ENCODE measurements around the gene COBL. TPM values are rescaled to one million over a fixed set of nuclear protein-coding genes. Genes with fewer than 3 reads are reported as not detected.

The COBL gene
- total and polyA plus RNA-seq, 8 donors = 7.4 to 32.0 (median 16.8) TPM

- ATAC-seq (peak; percentile 89 to 94 (median 92)), DNase-seq (peak; percentile 76 to 91 (median 86)), FAIRE-seq (no peak)
- Histone ChIP-seq H3K27ac (peak overlapping the region; percentile 45 to 72 (median 68)), H3K4me1 (peaks cover 29 to 36% (median 32%) of the 10 kb centered on the region in 3 donors), H3K9me3 (no peaks in the 10 kb centered on the region), H3K36me3 (no peaks in the 10 kb centered on the region), H3K4me3 (no peak overlapping the region), H3K27me3 (no peaks in the 10 kb centered on the region)
- 35 to 37% methylated on average over 11 of the region's 11 CpGs for WGBS, 2 donors
- intact Hi-C loops (cut with DNase I) = no loop called here
- TF ChIP-seq CTCF (IDR thresholded peaks at IDR 0.05) = no peak
Measured at GRCh38 chr7:51075681-51076580, 240.7 kb downstream of the COBL start.

GRCh38 chr7:51073171-51073570 is 243.4 kb downstream of the COBL start:
- TF ChIP-seq CTCF (IDR thresholded peaks at IDR 0.05) = no peak
- DNase-seq = no peak
- H3K4me3 ChIP-seq = no peak overlapping the region
- H3K27me3 ChIP-seq = no peaks in the 10 kb centered on the region
- H3K27ac ChIP-seq = peak overlapping the region in 1 of 4 donors; percentile 2
- H3K4me1 ChIP-seq = peaks cover 24 to 53% (median 50%) of the 10 kb centered on the region in 3 donors
- ATAC-seq = no peak
- intact Hi-C loops (cut with DNase I) = no loop called here
- H3K36me3 ChIP-seq = no peaks in the 10 kb centered on the region
- 71 to 72% methylated on average over 8 of the region's 8 CpGs for WGBS, 2 donors
- H3K9me3 ChIP-seq = no peaks in the 10 kb centered on the region
- FAIRE-seq = no peak

GRCh38 chr7:51072281-51072680 is 244.3 kb downstream of the COBL start:
- ATAC-seq = no peak

GRCh38 chr7:51071427-51071826 is 245.2 kb downstream of the COBL start:
- Histone ChIP-seq H3K27ac (no peak overlapping the region), H3K9me3 (no peaks in the 10 kb centered on the region), H3K27me3 (no peaks in the 10 kb centered on the region), H3K4me3 (no peak overlapping the region), H3K36me3 (no peaks in the 10 kb centered on the region), H3K4me1 (peaks cover 31 to 59% (median 53%) of the 10 kb centered on the region in 3 donors)
- FAIRE-seq = no peak
- DNase-seq = no peak
- 91 to 97% methylated on average over 2 of the region's 2 CpGs for WGBS, 2 donors
- ATAC-seq = no peak
- intact Hi-C loops (cut with DNase I) = no loop called here
- no peak for TF ChIP-seq CTCF (IDR thresholded peaks at IDR 0.05)

More at GRCh38 chr7:51072281-51072680, 244.3 kb downstream of the COBL start:
- Histone ChIP-seq H3K27ac (peak overlapping the region in 1 of 4 donors; percentile 9), H3K9me3 (no peaks in the 10 kb centered on the region), H3K4me3 (no peak overlapping the region), H3K36me3 (no peaks in the 10 kb centered on the region), H3K4me1 (peaks cover 33 to 61% (median 56%) of the 10 kb centered on the region in 3 donors), H3K27me3 (no peaks in the 10 kb centered on the region)
- no peak for FAIRE-seq
- TF ChIP-seq CTCF (IDR thresholded peaks at IDR 0.05) = no peak
- WGBS, 2 donors = 80 to 82% methylated on average over 2 of the region's 2 CpGs
- intact Hi-C loops (cut with DNase I) = no loop called here
- DNase-seq = no peak

- no peaks in the 10 kb centered on the region for H3K27me3 ChIP-seq
- H3K36me3 ChIP-seq = no peaks in the 10 kb centered on the region
- H3K9me3 ChIP-seq = no peaks in the 10 kb centered on the region
- no peak for TF ChIP-seq CTCF (IDR thresholded peaks at IDR 0.05)
- ATAC-seq = no peak
- H3K4me3 ChIP-seq = no peak overlapping the region
- peak overlapping the region in 2 of 4 donors; percentile 40 to 49 for H3K27ac ChIP-seq
- no peak for FAIRE-seq
- no peak for DNase-seq
- 83 to 86% methylated on average over 3 of the region's 3 CpGs for WGBS, 2 donors
- H3K4me1 ChIP-seq = peaks cover 34 to 61% (median 54%) of the 10 kb centered on the region in 3 donors
- intact Hi-C loops (cut with DNase I) = no loop called here
Measured at GRCh38 chr7:51070151-51070550, 246.5 kb downstream of the COBL start.
